EH (cell line): ENCODE measurements around the gene DERL3.

Experiments
- DNase-seq: peaks from one replicate; pipeline ENCODE4 v3.0.0-alpha.2; 2015; ENCODE audit warnings: low read depth

Gene DERL3

GRCh38 chr22:23847310-23847920, 8.6 kb upstream of the DERL3 start:
- DNase-seq, result no peak

GRCh38 chr22:23846081-23846469, 7.3 kb upstream of the DERL3 start:
- DNase-seq, result no peak

GRCh38 chr22:23845265-23846080, 6.7 kb upstream of the DERL3 start:
- peak; percentile 27 for DNase-seq

- no peak for DNase-seq
These were observed 6.0 kb upstream of the DERL3 start for GRCh38 chr22:23844739-23845202.

- no peak for DNase-seq
These were observed 3.8 kb upstream of the DERL3 start for GRCh38 chr22:23842599-23842998.

GRCh38 chr22:23841736-23842445, 3.1 kb upstream of the DERL3 start:
- DNase-seq, result no peak

GRCh38 chr22:23841292-23841691, 2.5 kb upstream of the DERL3 start:
- DNase-seq, result no peak

GRCh38 chr22:23840026-23840425, 1.2 kb upstream of the DERL3 start:
- no peak for DNase-seq

- no peak for DNase-seq
These were observed 710 bp downstream of the DERL3 start for GRCh38 chr22:23837911-23838680.

- no peak for DNase-seq
These were observed 1.3 kb downstream of the DERL3 start for GRCh38 chr22:23837496-23837859.

GRCh38 chr22:23836692-23837495, 1.9 kb downstream of the DERL3 start:
- no peak for DNase-seq

- DNase-seq, result no peak
These were observed 2.5 kb downstream of the DERL3 start for GRCh38 chr22:23836281-23836680.

GRCh38 chr22:23835484-23836144, 3.2 kb downstream of the DERL3 start:
- DNase-seq, result peak; percentile 44

- DNase-seq, result no peak
These were observed 3.9 kb downstream of the DERL3 start for GRCh38 chr22:23834793-23835483.

- no peak for DNase-seq
These were observed 4.4 kb downstream of the DERL3 start for GRCh38 chr22:23834406-23834792.

GRCh38 chr22:23833911-23834317, 4.9 kb downstream of the DERL3 start:
- DNase-seq, result no peak

- DNase-seq, result no peak
These were observed 5.6 kb downstream of the DERL3 start for GRCh38 chr22:23833017-23833751.

- DNase-seq, result no peak
These were observed 6.4 kb downstream of the DERL3 start for GRCh38 chr22:23832226-23833016.

GRCh38 chr22:23831781-23832180, 7.0 kb downstream of the DERL3 start:
- no peak for DNase-seq
